WERI-Rb-1 (cell line): Measurements from ENCODE around the gene CHCT1.

Experiments
- DNase-seq: peaks from one replicate; pipeline ENCODE4 v3.0.0-alpha.2; 2020
- H3K27ac ChIP-seq: fragments of 250-450 bp; sonication (Bioruptor Pico); 2 replicates; pipeline ENCODE4 v1.5.1; 2020; ENCODE audit warnings: mild to moderate bottlenecking, moderate library complexity
- H3K27me3 ChIP-seq: fragments of 250-450 bp; sonication (Bioruptor Pico); 2 replicates; pipeline ENCODE4 v1.5.1; 2021; ENCODE audit warnings: mild to moderate bottlenecking, low read depth, moderate library complexity; ENCODE audit not compliant: insufficient read depth, severe bottlenecking
- H3K36me3 ChIP-seq: fragments of 250-450 bp; sonication (Bioruptor Pico); 2 replicates; pipeline ENCODE4 v1.5.1; 2020; ENCODE audit warnings: mild to moderate bottlenecking, moderate library complexity
- H3K4me3 ChIP-seq: 2 replicates; pipeline ENCODE4 v1.5.1; 2011; ENCODE audit warnings: low read depth, mild to moderate bottlenecking, control low read depth, low read length
- H3K9me3 ChIP-seq: fragments of 250-450 bp; sonication (Bioruptor Pico); 2 replicates; pipeline ENCODE4 v1.5.1; 2021; ENCODE audit warnings: mild to moderate bottlenecking, moderate library complexity; ENCODE audit not compliant: severe bottlenecking
- TF ChIP-seq, protein P1 (sequence below): IDR thresholded peaks from 2 replicates; pipeline ENCODE4 v1.5.1; 2011; ENCODE audit warnings: low read depth, mild to moderate bottlenecking, control low read depth, inconsistent platforms, low read length

CHCT1 gene

DNA sequence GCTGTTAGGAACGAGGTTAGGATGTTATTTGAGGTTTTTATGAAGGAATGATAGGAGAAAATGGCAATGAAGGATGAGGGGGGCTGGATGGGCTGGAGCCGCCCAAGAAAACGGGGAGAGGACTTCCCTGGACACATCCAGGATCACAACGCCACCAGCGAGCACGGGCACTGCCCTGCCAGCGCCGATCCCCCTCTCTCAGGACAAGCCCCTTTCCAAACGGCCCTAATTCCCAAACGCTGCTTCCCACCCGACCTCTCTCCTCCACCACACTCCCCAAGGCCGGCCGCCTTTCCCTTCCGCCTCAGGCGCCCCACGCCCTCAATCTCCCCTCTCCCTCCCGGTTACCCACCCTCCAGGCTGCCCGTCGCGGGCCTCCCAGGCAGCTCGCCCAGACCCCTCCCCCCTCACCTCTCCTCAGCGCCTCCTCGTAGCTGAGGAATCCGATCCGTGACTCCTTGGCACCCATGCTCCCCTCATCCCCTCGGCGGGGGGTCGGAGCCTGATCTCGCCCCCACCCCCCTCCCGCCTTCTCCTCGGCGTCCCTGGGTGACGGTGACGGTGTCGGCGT is 30.7 kb upstream of the CHCT1 start:
- DNase-seq = no peak
- peak overlapping the region; percentile 85 for H3K27ac ChIP-seq
- H3K4me3 ChIP-seq = peak overlapping the region; percentile 59
- H3K9me3 ChIP-seq = no peaks in the 10 kb centered on the region
- TF ChIP-seq, protein P1, sequence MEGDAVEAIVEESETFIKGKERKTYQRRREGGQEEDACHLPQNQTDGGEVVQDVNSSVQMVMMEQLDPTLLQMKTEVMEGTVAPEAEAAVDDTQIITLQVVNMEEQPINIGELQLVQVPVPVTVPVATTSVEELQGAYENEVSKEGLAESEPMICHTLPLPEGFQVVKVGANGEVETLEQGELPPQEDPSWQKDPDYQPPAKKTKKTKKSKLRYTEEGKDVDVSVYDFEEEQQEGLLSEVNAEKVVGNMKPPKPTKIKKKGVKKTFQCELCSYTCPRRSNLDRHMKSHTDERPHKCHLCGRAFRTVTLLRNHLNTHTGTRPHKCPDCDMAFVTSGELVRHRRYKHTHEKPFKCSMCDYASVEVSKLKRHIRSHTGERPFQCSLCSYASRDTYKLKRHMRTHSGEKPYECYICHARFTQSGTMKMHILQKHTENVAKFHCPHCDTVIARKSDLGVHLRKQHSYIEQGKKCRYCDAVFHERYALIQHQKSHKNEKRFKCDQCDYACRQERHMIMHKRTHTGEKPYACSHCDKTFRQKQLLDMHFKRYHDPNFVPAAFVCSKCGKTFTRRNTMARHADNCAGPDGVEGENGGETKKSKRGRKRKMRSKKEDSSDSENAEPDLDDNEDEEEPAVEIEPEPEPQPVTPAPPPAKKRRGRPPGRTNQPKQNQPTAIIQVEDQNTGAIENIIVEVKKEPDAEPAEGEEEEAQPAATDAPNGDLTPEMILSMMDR = no peak
- H3K27me3 ChIP-seq = no peaks in the 10 kb centered on the region
- no peaks in the 10 kb centered on the region for H3K36me3 ChIP-seq

DNA sequence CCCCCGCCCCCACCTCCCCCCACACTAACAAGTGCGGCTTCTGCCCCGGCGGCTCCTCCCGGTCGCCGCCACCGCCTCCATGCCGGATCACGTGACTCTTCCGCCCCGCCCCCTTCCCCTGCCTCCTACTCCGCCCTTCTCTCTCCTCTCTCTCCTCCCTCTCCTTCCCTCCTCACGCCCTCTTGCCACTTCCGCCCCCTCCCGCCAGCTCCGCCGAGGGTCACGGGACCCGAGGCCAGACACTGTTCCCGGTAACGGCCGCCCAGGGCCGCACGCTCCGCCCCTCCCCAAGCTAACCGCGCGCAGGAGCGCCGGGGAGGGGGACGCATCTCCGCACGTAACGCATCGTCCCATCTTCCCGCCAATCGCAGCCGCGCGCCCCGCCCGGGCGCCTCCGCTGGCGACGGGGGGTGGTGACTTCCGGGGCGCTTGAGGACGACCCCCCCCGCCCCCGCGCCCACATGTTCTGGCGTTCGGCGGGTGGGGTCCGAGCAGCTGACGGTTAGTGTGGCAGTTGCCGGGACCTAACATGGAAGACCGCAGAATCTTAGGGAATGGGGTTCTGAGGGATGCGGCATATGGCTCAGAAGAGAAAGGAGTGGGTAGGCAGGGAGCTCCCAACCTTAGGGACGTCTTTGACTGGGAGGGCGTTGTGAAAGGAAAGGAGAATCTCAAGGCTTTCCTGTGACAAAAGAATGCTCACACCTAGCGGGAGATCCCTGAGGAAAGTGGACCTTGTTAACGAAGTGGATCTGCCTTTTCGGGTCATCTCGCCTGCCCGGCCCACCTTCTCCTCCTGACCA is 30.0 kb upstream of the CHCT1 start, which contains the start of gene USP32:
Gene USP32 (minus strand): TSS at position 92 of the 803 bp plus-strand sequence. CDS start 194 bp downstream, outside the sequence.
- DNase-seq = peak; percentile 100
- Histone ChIP-seq H3K27me3 (no peaks in the 10 kb centered on the region), H3K27ac (peak within 1 kb of the TSS; percentile 85), H3K4me3 (peak within 1 kb of the TSS; percentile 59), H3K9me3 (no peaks in the 10 kb centered on the region), H3K36me3 (no peaks in the 10 kb centered on the region)
- TF ChIP-seq, protein P1 = 0 out of 2 replicates have a peak, but pooled peaks have one; percentile 5

DNA sequence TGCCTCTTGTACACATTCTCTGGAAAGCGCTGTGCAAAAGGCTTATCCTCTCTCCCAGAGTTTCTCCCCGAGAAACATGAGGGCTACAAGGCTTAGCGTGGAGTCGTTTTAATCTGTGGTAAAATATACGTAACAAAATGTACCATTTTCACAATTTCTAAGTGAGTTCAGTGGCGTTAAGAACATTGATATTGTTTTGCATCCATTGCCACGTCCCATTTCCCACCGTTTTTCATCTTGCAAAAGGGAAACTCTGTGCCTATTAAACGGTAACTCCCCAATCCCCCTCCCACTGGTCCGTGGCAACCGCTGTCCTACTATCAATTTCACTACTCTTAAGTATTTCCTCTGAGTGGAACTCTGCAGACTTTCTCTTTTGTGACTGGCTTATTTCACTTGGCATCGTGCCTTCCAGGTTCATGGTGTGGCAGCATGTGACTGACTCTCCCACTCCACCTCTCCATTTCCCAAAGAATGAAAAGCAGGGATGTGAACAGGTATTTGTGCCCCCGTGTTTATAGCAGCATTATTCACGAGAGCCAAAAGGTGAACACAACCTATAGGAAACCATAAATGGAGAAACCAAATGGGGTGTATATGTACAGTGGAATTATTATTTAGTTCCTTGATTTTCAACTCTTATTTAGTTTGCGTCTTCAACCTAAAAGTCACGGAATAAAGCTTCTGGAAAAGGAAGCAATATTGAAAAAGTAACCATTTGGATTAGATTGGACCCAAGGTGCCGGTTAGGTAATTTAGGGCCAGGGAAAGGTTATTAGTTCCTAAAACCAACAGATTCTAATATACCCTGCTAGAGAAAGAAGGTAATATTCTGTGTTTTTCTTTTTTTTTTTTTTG is 29.2 kb upstream of the CHCT1 start:
- Histone ChIP-seq H3K4me3 (peak overlapping the region; percentile 59), H3K9me3 (no peaks in the 10 kb centered on the region), H3K27me3 (no peaks in the 10 kb centered on the region), H3K27ac (peak overlapping the region; percentile 85), H3K36me3 (no peaks in the 10 kb centered on the region)
- DNase-seq = peak; percentile 21
- TF ChIP-seq, protein P1 = no peak

DNA sequence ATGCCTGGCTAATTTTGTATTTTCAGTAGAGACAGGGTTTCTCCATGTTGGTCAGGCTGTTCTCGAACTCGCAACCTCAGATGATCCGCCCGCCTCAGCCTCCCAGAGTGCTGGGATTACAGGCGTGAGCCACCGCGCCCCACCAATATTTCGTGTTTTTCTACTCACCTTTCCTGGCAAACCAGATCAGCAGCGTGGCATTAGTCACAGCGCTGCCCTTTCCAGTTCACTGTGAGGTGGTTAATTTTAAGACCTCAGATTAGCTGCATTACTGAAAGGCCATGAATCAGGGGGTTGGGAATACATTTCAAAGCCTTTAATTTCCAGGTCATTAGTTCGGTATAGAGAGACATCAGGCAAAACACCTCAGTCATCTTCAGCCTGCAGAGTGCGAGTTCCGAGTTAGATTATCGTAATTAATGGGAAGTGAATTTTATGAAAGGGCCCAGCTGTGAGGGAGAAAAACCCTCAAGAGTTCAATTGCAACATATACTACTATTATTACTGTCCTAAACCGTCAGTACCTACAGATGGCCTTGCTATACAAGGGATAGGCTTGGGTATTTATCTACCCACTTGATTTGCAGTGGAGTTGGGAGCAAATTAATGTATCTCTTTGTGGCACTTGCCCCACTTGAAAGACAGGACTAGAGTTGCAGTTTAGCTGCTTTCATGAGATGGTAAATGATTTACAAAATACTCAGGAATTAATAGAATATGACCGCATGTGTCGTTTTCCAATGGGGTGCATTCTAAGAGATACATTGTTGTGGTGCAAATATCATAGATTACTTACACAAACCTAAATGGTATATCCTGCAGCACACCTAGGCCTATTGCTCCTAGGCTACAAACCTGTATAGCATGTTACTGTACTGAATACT is 28.2 kb upstream of the CHCT1 start:
- peak; percentile 49 for DNase-seq

More for the DNA sequence above, 28.2 kb upstream of the CHCT1 start:
- no peak overlapping the region for H3K27ac ChIP-seq
- H3K27me3 ChIP-seq = no peaks in the 10 kb centered on the region
- no peaks in the 10 kb centered on the region for H3K36me3 ChIP-seq
- H3K9me3 ChIP-seq = no peaks in the 10 kb centered on the region
- no peak overlapping the region for H3K4me3 ChIP-seq
- TF ChIP-seq, protein P1 = no peak
